GM13977 (cell line): ENCODE results near the gene EHD2.

Experiments
- DNase-seq: peaks from one replicate; pipeline ENCODE4 v3.0.0; 2012; ENCODE audit warnings: low spot score
- CTCF ChIP-seq: IDR thresholded peaks from 2 replicates; pipeline ENCODE4 v1.5.1; 2012; ENCODE audit warnings: mild to moderate bottlenecking, control low read depth; ENCODE audit not compliant: insufficient read depth; ENCODE audit errors: extremely low read depth, missing control alignments
- in situ Hi-C: fragments of 300-500 bp; cut with MboI; formaldehyde crosslinking; loops from one replicate; pipeline ENCODE4 v1.12.0; 2022; ENCODE audit warnings: low sequenced_read_pairs, low pct_unique_long_range_greater_than_20kb, mixed read lengths, inconsistent platforms; ENCODE audit not compliant: unreplicated experiment

EHD2 gene

DNA sequence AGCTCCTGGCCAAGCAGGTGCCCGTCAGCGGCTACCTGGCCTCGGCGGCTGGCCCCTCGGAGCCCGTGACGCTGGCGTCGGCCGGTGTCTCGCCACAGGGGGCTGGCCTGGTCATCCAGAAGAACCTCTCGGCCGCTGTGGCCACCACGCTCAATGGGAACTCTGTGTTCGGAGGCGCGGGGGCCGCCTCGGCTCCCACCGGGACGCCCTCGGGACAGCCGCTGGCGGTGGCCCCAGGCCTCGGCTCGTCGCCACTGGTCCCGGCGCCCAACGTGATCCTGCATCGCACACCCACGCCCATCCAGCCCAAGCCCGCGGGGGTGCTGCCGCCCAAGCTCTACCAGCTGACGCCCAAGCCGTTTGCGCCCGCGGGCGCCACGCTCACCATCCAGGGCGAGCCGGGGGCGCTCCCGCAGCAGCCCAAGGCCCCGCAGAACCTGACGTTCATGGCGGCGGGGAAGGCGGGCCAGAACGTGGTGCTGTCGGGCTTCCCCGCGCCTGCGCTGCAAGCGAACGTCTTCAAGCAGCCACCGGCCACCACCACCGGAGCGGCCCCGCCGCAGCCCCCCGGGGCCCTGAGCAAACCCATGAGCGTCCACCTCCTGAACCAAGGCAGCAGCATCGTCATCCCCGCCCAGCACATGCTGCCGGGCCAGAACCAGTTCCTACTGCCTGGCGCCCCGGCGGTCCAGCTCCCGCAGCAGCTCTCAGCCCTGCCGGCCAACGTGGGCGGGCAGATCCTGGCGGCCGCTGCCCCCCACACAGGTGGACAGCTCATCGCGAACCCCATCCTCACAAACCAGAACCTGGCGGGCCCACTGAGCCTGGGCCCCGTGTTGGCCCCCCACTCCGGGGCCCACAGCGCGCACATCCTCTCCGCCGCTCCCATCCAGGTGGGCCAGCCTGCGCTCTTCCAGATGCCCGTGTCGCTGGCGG lies 33.0 kb upstream of the EHD2 start:
- DNase-seq: no peak
- no peak for TF ChIP-seq CTCF
- in situ Hi-C loops: loop anchor here (25.0 kb wide), 1 partner anchor 393 kb away; no protein-coding TSS in a partner anchor

DNA sequence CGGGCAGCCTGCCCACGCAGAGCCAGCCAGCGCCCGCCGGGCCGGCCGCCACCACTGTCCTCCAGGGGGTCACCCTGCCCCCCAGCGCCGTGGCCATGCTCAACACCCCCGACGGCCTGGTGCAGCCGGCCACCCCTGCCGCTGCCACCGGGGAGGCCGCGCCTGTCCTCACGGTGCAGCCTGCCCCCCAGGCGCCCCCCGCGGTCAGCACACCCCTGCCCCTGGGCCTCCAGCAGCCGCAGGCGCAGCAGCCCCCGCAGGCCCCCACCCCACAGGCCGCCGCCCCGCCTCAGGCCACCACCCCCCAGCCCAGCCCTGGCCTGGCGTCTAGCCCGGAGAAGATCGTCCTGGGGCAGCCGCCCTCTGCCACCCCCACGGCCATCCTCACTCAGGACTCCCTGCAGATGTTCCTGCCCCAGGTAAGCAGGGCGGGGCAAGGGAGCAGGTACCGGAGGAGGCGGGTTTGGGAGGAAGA lies 32.3 kb upstream of the EHD2 start:
- no peak for TF ChIP-seq CTCF
- in situ Hi-C loops: loop anchor here (25.0 kb wide), 1 partner anchor 394 kb away; no protein-coding TSS in a partner anchor
- no peak for DNase-seq

GRCh38 chr19:47681388-47681787 lies 31.8 kb upstream of the EHD2 start:
- no peak for TF ChIP-seq CTCF
- no peak for DNase-seq
- in situ Hi-C loops: loop anchor here (25.0 kb wide), 1 partner anchor 394 kb away; no protein-coding TSS in a partner anchor

DNA sequence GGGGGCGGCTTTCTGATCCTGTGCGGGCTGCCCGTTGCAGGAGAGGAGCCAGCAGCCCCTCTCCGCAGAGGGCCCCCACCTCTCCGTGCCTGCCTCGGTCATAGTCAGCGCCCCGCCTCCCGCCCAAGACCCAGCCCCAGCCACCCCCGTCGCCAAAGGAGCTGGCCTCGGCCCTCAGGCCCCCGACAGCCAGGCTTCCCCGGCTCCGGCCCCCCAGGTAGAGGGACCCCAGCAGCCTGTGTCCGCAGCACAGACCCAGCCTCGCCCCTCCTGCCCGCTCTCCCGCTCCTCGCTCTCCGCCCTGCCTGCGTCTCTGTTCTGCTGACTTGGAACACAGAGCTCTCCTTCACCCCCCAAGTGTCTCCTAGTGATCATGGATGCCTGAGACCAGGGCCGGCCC lies 31.3 kb upstream of the EHD2 start:
- TF ChIP-seq CTCF: no peak
- DNase-seq: no peak
- in situ Hi-C loops: loop anchor here (25.0 kb wide), 1 partner anchor 395 kb away; no protein-coding TSS in a partner anchor

GRCh38 chr19:47682939-47683338 lies 30.3 kb upstream of the EHD2 start:
- no peak for TF ChIP-seq CTCF
- in situ Hi-C loops: loop anchor here (25.0 kb wide), 1 partner anchor 396 kb away; no protein-coding TSS in a partner anchor

GRCh38 chr19:47686679-47687450 lies 26.4 kb upstream of the EHD2 start:
- in situ Hi-C loops: loop anchor here (25.0 kb wide), 1 partner anchor 400 kb away; no protein-coding TSS in a partner anchor

More at GRCh38 chr19:47682939-47683338, 30.3 kb upstream of the EHD2 start:
- no peak for DNase-seq

More at GRCh38 chr19:47686679-47687450, 26.4 kb upstream of the EHD2 start:
- TF ChIP-seq CTCF: no peak
- DNase-seq: no peak
